Right hindlimb (tissue), 1 donor: ENCODE data around the gene SPEG.

Experiments
- DNase-seq: peaks from one replicate; pipeline ENCODE4 v3.0.0-alpha.2; 2018

SPEG gene

DNA sequence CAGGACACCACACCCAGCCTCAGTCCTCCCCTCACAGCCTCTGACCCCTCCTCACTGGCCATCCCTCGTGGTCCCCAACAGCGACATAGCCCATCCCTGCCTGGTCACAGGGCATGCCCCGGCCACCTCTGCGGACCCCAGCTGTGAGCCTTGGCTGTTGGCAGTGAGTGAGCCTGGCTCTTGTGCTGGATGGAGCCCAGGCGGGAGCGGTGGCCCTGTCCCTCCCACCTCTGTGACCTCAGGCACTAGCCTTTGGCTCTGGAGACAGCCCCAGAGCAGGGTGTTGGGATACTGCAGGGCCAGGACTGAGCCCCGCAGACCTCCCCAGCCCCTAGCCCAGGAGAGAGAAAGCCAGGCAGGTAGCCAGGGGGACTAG lies 8.6 kb upstream of the SPEG start:
- DNase-seq = no peak

DNA sequence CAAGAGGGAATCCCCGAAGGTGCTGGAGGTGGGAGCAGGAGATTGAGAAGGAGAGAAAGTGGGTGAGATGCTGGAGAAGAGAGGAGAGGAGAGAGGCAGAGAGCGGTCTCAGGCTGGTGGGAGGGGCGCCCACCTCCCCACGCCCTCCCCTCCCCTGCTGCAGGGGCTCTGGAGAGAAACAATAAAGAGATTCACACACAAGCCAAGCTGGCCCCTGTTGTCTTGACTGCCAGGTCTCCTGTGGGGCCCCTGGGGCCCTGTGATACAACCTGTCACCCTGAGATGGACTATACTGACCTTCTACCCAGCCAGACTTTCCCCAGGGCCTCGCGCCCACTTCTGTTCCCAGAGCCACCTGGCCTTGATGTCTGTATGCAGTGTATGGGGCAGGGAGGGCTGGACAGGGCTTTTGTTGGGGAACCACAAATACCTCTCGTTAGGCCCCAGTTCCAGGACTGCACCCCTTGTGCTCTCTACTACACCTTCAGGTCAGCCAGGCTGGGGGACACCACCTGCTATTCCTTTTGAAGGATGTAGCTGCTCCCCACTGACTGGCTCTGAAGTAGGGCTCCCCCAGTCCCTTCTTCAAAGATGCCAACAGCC lies 8.0 kb upstream of the SPEG start:
- DNase-seq = no peak

DNA sequence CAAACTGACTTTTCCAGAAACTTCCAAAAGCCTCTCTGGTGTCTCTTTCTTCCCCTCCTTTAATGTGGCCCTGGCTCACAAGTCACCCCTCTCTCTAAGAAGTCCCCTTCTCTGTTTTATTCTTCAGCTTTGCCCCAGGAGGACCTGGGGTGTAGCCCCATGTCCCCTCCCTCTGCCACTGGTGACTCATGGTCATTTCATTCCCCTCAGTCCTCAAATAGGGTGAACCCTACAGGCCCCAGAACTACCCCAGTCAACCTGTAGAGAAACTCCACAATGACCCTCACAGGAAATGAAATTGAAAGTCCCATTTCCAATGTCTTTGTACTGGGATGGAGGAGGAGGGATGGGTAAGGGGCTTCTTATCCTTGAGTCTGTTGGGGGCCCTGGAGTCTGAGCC lies 6.2 kb upstream of the SPEG start:
- no peak for DNase-seq

DNA sequence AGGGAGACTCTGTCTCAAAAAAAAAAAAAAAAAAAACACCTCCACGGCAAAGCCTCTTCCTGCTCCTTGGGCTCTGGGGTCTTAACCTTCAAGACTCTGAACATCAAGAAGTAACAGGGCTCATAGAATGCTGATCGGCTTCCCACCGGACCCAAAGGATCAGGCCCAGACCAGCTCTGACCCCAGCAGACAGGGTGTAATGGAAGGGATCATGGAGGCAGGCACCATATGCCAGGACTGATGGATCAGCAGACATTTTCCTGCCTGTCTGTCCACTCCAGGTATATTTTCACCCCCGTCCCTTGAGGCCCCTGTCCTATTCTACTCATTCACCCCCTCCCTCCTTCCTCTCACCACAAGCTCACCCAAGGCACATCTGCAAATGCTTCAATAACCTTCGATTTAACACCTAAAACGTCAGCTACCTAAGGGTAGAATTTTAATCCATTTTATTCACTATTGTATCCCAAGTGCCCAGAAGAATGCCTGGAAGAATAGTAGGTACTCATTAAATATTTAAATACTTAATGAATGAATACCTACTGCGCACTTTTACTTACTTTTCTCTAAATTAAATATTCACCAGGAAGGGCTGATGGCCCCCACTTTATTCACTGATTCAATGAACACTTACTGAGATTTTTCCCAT lies 4.6 kb upstream of the SPEG start:
- no peak for DNase-seq

DNA sequence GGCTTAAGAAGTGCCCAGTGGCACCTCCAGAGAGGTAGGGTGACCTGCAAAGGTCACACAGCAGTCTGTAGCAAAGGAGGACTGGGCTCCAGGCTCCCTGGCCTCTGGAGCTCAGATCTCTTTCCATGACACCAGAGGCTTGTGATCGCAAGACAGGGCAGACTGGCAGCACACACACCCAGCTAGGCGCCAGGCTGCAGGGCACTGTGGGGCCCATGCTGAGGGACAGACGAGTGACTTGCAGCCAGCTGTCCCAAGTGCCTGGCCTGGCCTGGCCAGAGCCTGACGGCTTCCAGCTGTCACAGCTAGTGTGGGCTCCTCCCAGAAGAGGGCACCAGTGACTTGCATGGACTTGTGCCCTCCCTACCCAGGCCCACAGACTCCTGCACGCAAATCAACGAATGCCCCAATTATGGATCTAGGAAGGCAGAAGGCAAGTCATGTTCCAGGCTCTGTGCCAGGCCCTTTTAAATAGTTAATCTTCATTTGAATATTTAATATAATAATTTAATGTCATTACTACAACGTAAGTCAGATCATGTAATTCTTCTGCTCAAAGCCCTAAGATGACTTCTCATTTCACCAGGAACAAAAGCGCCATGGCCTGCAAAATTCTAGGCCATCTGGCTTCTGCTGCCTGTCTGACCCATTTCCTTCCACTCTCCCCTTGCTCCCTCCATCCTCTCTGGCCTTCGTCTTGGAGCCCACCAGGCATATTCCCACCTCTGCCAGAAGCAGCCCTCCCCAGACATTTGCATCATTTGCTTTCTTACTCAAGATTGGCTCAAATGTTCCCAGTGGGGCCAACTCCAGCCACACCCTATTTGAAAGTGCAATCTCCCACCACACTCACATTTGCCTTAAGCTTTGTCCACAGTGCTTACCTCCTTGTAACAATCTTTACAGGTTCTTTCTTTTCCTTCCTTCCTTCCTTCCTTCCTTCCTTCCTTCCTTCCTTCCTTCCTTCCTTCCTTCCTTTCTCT lies 3.7 kb upstream of the SPEG start:
- DNase-seq = peak; percentile 78

DNA sequence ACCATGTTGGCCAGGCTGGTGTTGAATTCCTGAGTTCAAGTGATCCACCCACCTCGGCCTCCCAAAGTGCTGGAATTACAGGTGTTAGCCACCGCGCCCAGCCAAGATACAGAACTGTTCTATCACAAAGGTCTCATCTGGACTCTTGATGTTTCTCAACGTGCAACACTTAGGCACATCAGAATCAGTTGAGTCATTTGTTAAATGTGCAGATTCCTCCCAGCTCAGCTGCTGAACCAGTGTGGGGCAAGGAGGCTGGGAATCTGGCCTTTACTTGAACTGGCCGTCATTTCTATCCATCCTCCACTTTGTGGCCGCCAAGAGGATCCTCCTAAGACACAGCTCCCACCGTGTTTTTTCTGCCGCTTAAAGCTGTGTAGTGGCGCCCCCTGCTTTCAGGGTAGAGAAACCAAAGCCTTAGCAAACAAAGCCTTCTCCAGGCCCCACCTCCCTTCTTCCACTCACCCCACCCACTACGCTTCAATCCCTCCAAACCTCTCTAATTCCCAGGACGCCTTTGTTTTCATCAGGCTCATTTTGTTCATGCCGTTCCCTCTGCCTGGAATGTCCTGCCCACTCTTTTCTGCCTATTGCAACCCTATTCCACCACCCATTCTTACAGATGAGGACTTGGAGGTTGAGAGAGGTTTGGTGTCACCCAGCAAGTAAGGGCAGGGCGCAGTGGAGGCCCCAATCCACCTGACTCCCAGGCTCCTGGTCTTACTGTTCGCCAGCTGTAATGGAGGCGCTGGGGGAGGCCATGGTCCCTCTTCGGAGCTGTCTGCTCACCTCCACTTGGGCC lies 776 bp upstream of the SPEG start:
- no peak for DNase-seq

DNA sequence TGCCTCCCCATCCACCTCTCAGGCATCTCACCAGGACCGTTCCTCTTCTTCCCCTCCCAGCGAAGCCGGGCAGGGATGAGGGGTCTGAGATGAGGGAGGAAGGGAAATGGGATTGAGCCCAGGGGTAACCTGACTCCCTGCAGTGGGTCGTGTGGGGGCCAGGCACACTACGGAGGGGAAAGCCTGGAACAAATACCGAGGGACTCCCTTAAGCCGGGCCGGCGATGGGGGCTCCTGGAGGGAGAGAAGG lies 250 bp upstream of the SPEG start:
- DNase-seq = no peak

DNA sequence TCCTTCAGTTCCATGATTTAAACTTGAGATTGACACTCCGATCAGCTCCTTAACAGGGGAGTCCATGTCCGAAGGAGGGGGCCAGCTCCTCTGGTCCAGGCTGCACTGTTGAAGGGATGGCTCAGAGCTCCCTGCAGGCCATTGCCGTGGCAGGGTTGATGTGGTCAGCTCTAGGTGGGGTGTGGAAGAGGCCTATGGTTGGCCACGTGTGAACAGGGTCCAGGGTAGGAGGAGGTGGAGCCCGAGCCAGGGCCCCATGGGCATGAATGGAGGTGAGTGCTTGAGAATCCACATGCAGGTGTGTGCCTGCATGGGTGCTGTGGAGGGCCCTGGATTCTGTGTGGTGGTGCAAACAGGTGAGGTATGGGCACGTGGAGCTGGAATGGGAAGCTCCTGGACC lies 1.1 kb downstream of the SPEG start:
- DNase-seq = no peak

DNA sequence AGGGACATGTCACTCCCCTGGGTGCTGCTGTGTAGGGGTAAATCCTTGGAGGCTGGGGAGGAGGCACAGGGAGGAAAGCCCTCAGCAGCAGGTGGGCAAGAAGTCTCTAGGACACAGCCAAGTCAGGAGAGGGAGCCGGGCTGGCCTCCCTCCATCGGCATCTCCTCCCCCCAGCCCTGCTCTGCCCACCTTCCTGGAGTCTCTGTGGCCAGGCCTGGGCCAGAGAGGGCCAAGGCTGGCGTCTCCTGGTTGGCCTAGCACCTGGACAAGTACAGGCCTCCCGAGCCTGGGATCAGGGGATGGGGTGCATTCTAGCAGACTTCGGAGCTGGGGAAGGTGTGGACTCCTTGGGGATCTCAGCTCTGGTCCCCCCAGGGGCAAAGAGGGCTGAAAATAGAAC lies 1.8 kb downstream of the SPEG start:
- no peak for DNase-seq

DNA sequence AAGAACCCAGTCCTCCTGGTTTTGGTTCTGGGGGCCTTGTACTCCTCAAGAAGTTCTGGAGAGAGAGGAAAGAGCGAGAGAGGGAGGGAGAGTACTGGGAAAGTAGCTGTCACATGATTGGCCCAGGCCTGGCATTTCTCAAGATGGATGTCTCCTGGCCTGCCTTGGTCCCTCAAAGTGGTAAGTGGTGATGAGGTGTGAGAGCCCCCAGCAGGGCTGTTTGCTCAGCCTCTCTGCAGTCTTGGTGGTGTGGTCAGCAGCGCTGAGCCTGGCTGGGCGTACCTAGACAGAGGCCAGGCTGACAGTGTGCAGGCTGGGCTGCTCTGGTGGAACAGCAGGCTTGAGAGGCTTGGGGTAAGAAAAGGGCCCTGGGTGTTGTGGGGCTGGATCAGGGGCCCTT lies 2.5 kb downstream of the SPEG start:
- DNase-seq = no peak

DNA sequence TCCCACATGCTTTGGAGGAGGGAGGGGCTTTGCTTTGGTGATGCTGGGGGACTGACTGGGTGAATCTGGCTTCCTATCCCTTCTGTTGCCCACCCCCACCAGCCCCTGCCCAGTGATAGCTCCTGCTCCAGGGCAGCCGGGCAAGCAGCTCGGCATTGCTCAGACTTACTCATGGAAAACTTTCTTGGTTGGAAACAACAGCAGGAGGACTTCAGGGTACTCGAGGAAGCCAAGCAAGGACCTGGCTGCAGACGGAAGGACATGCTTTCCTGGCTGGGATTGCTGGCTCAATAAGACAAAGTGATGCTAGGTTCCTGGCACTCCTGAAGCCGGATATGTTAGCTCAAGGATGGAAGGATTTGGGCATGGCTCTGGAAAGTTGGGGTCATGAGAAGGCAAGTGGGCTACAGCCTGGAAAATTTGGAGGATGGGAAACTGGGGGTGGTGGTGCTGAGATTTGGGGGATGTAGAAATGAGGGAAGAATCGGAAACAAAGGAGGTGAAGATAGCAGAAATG lies 3.1 kb downstream of the SPEG start:
- no peak for DNase-seq

DNA sequence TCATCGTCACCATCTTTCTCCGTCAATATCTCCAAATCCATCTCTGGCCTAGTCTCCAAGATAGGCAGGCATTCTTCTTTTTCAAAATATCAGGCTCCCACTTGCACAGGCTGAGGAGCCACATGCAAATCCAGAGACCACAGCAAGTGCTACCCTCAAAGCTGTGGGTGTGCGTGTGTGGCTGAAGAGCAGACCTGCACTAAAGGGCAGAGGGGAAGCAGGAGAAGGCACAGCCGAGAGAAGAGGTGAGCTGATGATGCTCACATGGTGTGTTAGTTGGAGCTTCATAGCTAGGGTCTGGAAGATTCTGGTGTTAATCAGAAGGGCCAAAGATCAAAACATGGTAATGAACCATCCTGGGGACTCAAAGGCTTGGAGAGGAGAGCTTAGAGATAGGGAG lies 3.8 kb downstream of the SPEG start:
- no peak for DNase-seq

DNA sequence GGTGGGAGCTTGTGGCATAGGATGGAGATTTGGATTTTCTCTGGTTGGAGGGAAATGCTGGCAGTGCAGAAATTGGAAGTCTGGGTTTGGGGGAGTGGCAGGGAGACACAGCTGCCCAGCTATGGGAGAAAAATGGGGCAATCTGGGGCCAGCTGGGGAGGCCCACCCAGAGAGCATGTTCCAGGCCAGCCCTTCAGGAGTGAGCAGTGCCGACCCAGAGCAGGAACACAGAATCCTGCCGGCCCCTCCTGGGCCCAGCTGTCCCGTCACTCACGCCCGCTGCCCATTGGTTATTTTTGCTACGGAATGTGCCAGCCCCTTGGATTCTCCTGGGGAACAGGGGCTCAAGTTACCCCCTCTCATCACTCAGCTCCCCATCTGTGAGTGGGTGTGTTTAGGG lies 4.9 kb downstream of the SPEG start:
- DNase-seq = peak; percentile 84

DNA sequence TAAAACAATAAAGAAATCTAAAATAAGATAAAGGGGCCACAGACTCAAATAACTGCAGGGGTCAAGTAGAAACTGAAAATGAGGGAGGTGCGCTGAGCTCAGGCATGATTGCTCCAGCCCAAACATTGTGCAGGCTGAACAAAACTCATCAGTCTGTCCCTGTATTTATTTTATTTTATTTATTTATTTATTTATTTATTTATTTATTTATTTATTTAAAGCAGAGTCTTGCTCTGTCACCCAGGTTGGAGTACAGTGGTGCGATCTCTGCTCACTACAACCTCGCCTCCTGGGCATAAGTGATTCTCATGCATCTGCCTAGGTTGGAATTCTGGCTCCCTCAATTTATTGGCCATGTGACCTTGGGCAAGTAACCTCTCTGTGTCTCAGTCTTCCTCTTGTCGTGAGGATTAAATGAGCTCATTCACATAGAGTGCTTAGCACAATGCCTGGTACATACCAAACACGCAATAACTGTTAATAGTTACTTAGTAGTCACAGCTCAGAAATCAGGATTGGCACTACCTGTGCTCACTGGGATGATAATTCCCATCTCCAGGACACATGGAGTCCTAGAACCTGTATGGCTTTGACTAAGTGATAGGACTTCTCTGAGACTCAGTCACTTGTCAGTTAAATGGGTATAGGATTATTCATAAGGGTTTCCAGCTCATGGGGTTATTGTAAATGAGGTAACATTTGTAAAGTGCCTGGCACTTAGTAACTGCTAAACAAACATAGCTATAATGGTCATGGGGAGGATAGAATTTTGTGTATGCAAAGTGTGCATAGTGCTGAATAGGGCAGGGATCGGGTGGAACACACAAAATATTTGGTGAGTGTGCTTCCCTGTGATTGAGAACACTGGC lies 6.0 kb downstream of the SPEG start:
- no peak for DNase-seq

DNA sequence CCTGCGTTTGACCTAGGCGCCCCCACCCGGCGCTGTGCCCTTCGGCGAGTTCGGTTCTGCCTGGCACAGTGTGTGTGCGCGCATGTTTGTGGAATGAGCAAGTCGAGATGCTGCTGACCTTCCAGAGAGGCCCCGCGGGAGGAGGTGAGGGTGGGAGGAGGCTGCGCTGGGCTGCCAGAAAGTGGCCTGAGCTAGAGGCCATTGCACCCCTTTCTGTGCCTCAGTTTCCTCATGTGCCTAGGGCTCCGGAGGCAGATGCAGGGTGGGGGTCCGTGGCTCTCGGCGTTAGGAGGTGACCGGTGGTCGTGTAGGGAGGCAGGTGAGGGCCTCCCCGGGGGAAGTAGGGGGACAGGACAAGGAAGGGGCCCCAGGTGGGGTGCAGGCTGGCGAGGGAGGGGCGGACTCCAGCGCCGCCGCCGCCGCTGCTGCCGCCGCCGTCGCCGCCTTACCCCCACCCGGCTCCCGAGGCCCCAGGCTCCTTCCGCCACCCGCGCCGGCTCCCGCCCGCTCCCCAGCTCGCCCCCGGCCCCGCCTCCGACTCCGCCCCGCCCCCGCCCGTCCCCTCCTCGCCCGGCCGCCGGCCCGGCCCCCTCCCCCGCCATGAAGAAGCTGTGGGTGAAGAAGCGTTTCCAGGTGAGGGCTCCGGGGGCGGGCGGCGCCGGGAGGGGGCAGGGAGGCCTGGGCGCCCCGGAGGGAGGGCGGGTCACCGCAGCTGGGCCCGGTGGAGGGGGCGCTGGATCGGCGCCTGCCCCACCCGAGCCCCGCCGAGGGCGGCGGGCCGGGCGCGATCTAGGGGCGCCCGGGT lies 7.0 kb downstream of the SPEG start:
- DNase-seq = peak; percentile 76

DNA sequence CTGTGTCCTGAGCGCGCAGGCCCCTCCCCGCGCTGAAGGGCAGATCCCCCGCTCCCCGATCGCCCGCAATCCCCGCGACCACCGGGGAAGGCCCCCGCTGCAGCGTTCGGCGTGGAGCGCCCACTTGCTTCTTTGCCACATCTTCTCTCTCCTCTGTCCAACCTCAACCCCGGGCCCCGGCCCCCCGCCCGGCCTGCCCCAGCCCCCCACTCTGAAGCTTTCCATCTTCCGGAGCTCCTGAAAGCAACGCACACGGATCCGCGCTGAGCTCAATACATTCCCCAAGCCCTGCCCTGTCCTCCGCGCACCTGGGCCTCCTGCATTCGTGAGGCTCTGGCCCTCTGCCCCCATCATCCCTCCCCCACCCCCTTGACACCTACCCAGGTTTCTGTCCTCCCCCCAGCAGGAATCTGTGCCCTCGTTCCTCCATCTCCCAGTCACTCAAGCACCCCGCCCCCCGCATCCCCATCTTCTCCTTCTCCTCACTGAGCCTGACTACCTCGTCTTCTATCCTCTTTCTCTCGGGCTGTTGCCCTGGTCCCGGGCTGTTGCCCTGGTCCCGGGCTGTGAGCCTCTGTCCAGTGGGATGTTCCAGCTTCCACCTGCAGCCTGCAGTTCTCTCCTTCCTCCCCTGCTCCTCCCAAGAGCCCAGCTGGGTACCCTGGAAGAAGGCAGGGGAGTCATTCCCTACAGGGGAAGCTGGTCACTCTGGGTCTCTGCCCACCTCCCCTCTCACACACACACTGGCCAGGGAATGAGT lies 7.8 kb downstream of the SPEG start:
- no peak for DNase-seq

DNA sequence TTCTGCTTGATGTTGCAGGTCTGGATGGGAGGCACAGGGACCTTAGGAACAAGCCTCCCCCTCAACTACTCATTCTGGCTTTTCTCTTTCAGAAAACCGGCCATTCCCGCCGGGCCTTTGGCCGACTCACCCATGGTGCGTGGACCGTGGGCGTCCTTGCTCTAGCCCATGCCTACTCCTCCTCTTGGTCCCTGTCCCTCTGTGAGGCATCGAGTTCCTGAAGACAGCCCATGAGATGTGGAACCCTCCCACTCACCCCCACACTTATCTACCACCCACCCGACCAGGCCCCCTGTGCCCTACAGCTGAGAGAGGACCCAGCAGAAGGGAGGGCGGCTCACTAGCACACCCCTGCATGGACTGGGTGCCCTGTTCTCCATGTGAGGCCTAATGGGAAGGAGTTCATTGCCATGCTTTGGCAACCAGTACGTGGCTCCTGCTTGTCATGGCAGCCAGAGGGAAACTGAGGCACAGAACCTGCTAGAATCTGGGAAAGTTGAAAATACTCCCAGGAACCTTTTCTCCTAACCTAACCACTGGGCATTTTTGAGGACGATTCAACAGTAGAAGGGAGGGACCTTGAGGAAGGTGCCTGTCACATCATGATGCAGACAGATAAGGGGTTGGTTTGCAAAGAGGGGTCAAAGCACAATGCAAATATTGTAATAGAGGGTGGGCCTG lies 8.5 kb downstream of the SPEG start:
- DNase-seq = no peak

DNA sequence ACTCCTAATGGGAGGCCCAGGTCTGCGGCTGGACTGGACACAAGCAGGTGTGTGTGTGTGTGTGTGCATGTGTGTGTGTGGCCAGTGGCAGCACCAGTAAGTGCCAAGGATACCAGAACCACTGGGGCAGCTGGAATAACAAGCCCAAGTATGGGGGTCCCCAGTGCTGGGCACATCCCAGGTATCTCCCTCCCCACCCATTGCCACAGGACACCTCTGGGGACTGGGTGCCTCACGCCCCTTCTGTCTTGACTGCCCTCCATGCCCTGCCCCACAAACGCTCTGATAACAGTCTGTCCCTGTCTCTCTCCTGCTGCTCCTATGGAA lies 9.0 kb downstream of the SPEG start:
- DNase-seq = no peak

DNA sequence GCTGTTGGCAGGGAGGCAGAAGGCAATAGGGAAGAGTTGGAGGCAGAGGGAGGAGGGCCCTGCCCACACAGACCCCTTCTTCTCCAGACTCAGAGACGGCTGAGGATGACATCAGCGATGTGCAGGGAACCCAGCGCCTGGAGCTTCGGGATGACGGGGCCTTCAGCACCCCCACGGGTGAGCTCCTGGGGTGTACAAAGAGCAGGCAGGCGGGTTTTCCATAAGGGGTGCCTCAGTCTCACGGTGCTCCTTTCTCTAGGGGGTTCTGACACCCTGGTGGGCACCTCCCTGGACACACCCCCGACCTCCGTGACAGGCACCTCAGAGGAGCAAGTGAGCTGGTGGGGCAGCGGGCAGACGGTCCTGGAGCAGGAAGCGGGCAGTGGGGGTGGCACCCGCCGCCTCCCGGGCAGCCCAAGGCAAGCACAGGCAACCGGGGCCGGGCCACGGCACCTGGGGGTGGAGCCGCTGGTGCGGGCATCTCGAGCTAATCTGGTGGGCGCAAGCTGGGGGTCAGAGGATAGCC lies 10.0 kb downstream of the SPEG start:
- no peak for DNase-seq

DNA sequence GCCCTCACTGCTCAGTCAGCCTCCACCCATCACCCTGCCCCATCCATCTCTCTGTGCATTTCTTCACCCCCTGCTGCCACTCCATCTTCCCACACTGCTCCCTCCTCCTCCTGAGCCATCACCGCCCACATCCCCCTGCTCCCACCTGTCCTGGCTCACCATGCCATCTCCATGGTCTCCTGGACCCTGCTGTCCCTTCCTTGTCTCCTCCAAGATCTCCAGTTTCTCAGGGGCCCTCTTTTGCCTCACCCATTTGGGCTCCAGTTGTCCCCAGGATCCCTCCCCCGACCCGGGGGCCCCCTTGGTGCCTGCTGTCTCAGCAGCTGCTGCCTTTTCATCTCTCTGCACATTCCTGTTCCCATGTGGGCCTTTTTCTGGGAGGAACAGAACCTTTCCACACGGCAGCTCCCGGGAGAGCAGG lies 10.6 kb downstream of the SPEG start:
- peak; percentile 35 for DNase-seq
